HepG2 (cell line): ENCODE results near the gene ST3GAL4. TPM values are rescaled to one million over a fixed set of nuclear protein-coding genes. Genes with fewer than 3 reads are reported as not detected.

Experiments
- polyA plus RNA-seq, 8 experiments: library from polyadenylated mRNA; depleted of rRNA in 3 of 8; stranded (reverse) in 7 of 8; unstranded in 1 of 8; fragments of >200 nt; fragmentation: Illumina TruSeq in 4 of 8; extraction: Trizol in 4 of 8; gene quantifications; 2 replicates each; pipeline versions ENCODE4 v1.2.1 to v1.2.3, GENCODE V29; 2011 to 2016; ENCODE audit warnings: low read depth in 4 of 8, missing spikeins in 1 of 8, mixed read lengths in 1 of 8; ENCODE audit not compliant: insufficient read depth in 1 of 8
- small RNA-seq, 3 experiments: library from RNA; depleted of rRNA; stranded (forward); fragments of <200 nt; gene quantifications; one replicate each; pipeline ENCODE3, GENCODE V24; 2012; ENCODE audit warnings: low read depth in 2 of 3, low replicate concordance in 1 of 3; ENCODE audit not compliant: insufficient read length in 3 of 3, insufficient read depth in 2 of 3
- total RNA-seq, 5 experiments: library from RNA; depleted of rRNA; stranded (reverse); fragments of >200 nt; fragmentation: Illumina TruSeq; extraction: Trizol; gene quantifications; 2 replicates each; pipeline ENCODE4 v1.2.3, GENCODE V29; 2016; ENCODE audit warnings: low read depth in 1 of 5

The ST3GAL4 gene
- total and polyA plus RNA-seq, 2 of the 13 experiments (the other 11 are each of a cell fraction or from before 2014, with no cell fraction given), result 9.1 to 13.3 TPM

Small RNA genes within 50 kb of the gene (small RNA-seq; reads per million reads assigned to genes)
- gene AP001318.3, result 0 reads per million in 3 experiments

Other genes starting within 250 kb of the ST3GAL4 start
- gene RPUSD4, start 144.0 kb upstream of the ST3GAL4 start, total RNA-seq (2016; rRNA removed; fragmentation: Illumina TruSeq; extraction: Trizol), result 45.0 and 45.6 TPM in 2 replicates
- gene RPUSD4, start 144.0 kb upstream of the ST3GAL4 start, polyA plus RNA-seq (2011; rRNA removed), result 51.6 and 52.9 TPM in 2 replicates
- 25.7 and 30.9 TPM in 2 replicates for gene FAM118B, start 143.9 kb upstream of the ST3GAL4 start, total RNA-seq (2016; rRNA removed; fragmentation: Illumina TruSeq; extraction: Trizol)
- 10.2 and 10.4 TPM in 2 replicates for gene FAM118B, start 143.9 kb upstream of the ST3GAL4 start, polyA plus RNA-seq (2011; rRNA removed)
- 16.4 and 27.7 TPM in 2 replicates for gene SRPRA, start 86.8 kb upstream of the ST3GAL4 start, total RNA-seq (2016; rRNA removed; fragmentation: Illumina TruSeq; extraction: Trizol)
- gene SRPRA, start 86.8 kb upstream of the ST3GAL4 start, polyA plus RNA-seq (2011; rRNA removed), result 64.6 and 67.6 TPM in 2 replicates
- gene FOXRED1, start 86.5 kb upstream of the ST3GAL4 start, total RNA-seq (2016; rRNA removed; fragmentation: Illumina TruSeq; extraction: Trizol), result 42.9 and 50.2 TPM in 2 replicates
- gene FOXRED1, start 86.5 kb upstream of the ST3GAL4 start, polyA plus RNA-seq (2011; rRNA removed), result 24.7 and 29.6 TPM in 2 replicates
- gene TIRAP, start 72.6 kb upstream of the ST3GAL4 start, total RNA-seq (2016; rRNA removed; fragmentation: Illumina TruSeq; extraction: Trizol), result 5.4 and 6.2 TPM in 2 replicates
- gene TIRAP, start 72.6 kb upstream of the ST3GAL4 start, polyA plus RNA-seq (2011; rRNA removed), result 5.7 and 7.0 TPM in 2 replicates
- gene DCPS, start 51.6 kb upstream of the ST3GAL4 start, total RNA-seq (2016; rRNA removed; fragmentation: Illumina TruSeq; extraction: Trizol), result 21.9 and 24.1 TPM in 2 replicates
- gene DCPS, start 51.6 kb upstream of the ST3GAL4 start, polyA plus RNA-seq (2011; rRNA removed), result 20.7 and 22.5 TPM in 2 replicates